Mesenchymal stem cell (in vitro differentiated cells and primary cell): ENCODE results near the gene DQX1.

ENCODE experiments used
- DNase-seq: peaks from one replicate; pipeline ENCODE4 v3.0.0-alpha.2; 2013
- H2AFZ ChIP-seq: one replicate; pipeline ENCODE4 v1.6.1; 2013; ENCODE audit warnings: low read depth, mild to moderate bottlenecking, control low read depth, inconsistent platforms, low read length, moderate library complexity
- H2AK5ac ChIP-seq: 2 replicates; pipeline ENCODE4 v1.6.1; 2013; ENCODE audit warnings: low read length, moderate library complexity, mild to moderate bottlenecking, inconsistent platforms; ENCODE audit not compliant: severe bottlenecking
- H2BK120ac ChIP-seq: one replicate; pipeline ENCODE4 v1.6.1; 2013; ENCODE audit warnings: low read depth, mild to moderate bottlenecking, inconsistent platforms, low read length, moderate library complexity
- H2BK12ac ChIP-seq, 2 experiments: one replicate each; pipeline ENCODE4 v1.6.1; 2013; ENCODE audit warnings: inconsistent platforms in 2 of 2, low read length in 2 of 2, mild to moderate bottlenecking in 2 of 2, moderate library complexity in 2 of 2, control low read depth in 1 of 2
- H2BK15ac ChIP-seq: one replicate; pipeline ENCODE4 v1.6.1; 2013; ENCODE audit warnings: mild to moderate bottlenecking, low read depth, inconsistent platforms; ENCODE audit not compliant: poor library complexity, severe bottlenecking
- H2BK5ac ChIP-seq: 2 replicates; pipeline ENCODE4 v1.6.1; 2013; ENCODE audit warnings: low read depth, mild to moderate bottlenecking, low read length, control low read depth, inconsistent platforms; ENCODE audit not compliant: poor library complexity, severe bottlenecking
- H3K14ac ChIP-seq, 2 experiments: one replicate each; pipeline ENCODE4 v1.6.1; 2013; ENCODE audit warnings: inconsistent platforms in 2 of 2, low read length in 2 of 2, control low read depth in 1 of 2, mild to moderate bottlenecking in 1 of 2, moderate library complexity in 1 of 2
- H3K18ac ChIP-seq, 2 experiments: one replicate each; pipeline ENCODE4 v1.6.1; 2013; ENCODE audit warnings: inconsistent platforms in 2 of 2, low read length in 2 of 2, control low read depth in 1 of 2, low read depth in 1 of 2, mild to moderate bottlenecking in 1 of 2
- H3K23ac ChIP-seq, 2 experiments: one replicate each; pipeline ENCODE4 v1.6.1; 2013; ENCODE audit warnings: inconsistent platforms in 2 of 2, low read length in 2 of 2, mild to moderate bottlenecking in 2 of 2, moderate library complexity in 2 of 2, control low read depth in 1 of 2
- H3K27ac ChIP-seq: 2 replicates; pipeline ENCODE4 v1.5.1; 2013; ENCODE audit warnings: mild to moderate bottlenecking, moderate library complexity, low read length, control low read depth, inconsistent platforms; ENCODE audit not compliant: poor library complexity, severe bottlenecking
- H3K27me3 ChIP-seq, 2 experiments: 2 replicates each; pipeline versions ENCODE4 v1.6.1 to v1.7.0; 2013; ENCODE audit warnings: low read length in 2 of 2, mild to moderate bottlenecking in 2 of 2, moderate library complexity in 2 of 2, control low read depth in 1 of 2, inconsistent platforms in 1 of 2; ENCODE audit not compliant: control insufficient read depth in 1 of 2, insufficient read depth in 1 of 2
- H3K36me3 ChIP-seq, 2 experiments: 2 replicates each; pipeline versions ENCODE4 v1.6.1 to v1.7.0; 2013; ENCODE audit warnings: low read length in 2 of 2, control low read depth in 1 of 2, inconsistent platforms in 1 of 2, low read depth in 1 of 2, mild to moderate bottlenecking in 1 of 2; ENCODE audit not compliant: insufficient read depth in 2 of 2, control insufficient read depth in 1 of 2
- H3K4ac ChIP-seq, 2 experiments: one replicate each; pipeline ENCODE4 v1.6.1; 2013; ENCODE audit warnings: inconsistent platforms in 2 of 2, low read length in 2 of 2, mild to moderate bottlenecking in 2 of 2, moderate library complexity in 2 of 2, control low read depth in 1 of 2, low read depth in 1 of 2
- H3K4me1 ChIP-seq: 2 replicates; pipeline ENCODE4 v1.6.1; 2013; ENCODE audit warnings: low read depth, low read length, control low read depth; ENCODE audit not compliant: control insufficient read depth, insufficient read depth
- H3K4me2 ChIP-seq: 2 replicates; pipeline ENCODE4 v1.6.1; 2013; ENCODE audit warnings: low read length, mild to moderate bottlenecking, inconsistent platforms; ENCODE audit not compliant: poor library complexity, severe bottlenecking
- H3K4me3 ChIP-seq, 2 experiments: 2 replicates each; pipeline versions ENCODE4 v1.5.1 to v1.7.0; 2013; ENCODE audit warnings: low read length in 2 of 2, mild to moderate bottlenecking in 2 of 2, control low read depth in 1 of 2, low read depth in 1 of 2; ENCODE audit not compliant: insufficient read depth in 1 of 2
- H3K79me1 ChIP-seq: replicated peaks from 2 replicates; pipeline ENCODE4 v1.6.1; 2013; ENCODE audit warnings: mild to moderate bottlenecking, control low read depth, low read length, inconsistent platforms; ENCODE audit not compliant: poor library complexity, severe bottlenecking
- H3K9ac ChIP-seq: 2 replicates; pipeline ENCODE4 v1.7.0; 2013; ENCODE audit warnings: mild to moderate bottlenecking, low read length, moderate library complexity
- H3K9me3 ChIP-seq: 2 replicates; pipeline ENCODE4 v1.7.0; 2013; ENCODE audit warnings: mild to moderate bottlenecking, low read length; ENCODE audit not compliant: control insufficient read depth
- H4K8ac ChIP-seq: one replicate; pipeline ENCODE4 v1.6.1; 2013; ENCODE audit warnings: inconsistent platforms, mild to moderate bottlenecking, low read length, moderate library complexity
- H4K91ac ChIP-seq: one replicate; pipeline ENCODE4 v1.6.1; 2013; ENCODE audit warnings: mild to moderate bottlenecking, low read length, inconsistent platforms
- WGBS: methylation state at CpG from one replicate; pipeline ENCODE4 v1.1.7; 2013; ENCODE audit warnings: mixed read lengths; 5-methylcytosine and 5-hydroxymethylcytosine counted together

DQX1 gene

DNA sequence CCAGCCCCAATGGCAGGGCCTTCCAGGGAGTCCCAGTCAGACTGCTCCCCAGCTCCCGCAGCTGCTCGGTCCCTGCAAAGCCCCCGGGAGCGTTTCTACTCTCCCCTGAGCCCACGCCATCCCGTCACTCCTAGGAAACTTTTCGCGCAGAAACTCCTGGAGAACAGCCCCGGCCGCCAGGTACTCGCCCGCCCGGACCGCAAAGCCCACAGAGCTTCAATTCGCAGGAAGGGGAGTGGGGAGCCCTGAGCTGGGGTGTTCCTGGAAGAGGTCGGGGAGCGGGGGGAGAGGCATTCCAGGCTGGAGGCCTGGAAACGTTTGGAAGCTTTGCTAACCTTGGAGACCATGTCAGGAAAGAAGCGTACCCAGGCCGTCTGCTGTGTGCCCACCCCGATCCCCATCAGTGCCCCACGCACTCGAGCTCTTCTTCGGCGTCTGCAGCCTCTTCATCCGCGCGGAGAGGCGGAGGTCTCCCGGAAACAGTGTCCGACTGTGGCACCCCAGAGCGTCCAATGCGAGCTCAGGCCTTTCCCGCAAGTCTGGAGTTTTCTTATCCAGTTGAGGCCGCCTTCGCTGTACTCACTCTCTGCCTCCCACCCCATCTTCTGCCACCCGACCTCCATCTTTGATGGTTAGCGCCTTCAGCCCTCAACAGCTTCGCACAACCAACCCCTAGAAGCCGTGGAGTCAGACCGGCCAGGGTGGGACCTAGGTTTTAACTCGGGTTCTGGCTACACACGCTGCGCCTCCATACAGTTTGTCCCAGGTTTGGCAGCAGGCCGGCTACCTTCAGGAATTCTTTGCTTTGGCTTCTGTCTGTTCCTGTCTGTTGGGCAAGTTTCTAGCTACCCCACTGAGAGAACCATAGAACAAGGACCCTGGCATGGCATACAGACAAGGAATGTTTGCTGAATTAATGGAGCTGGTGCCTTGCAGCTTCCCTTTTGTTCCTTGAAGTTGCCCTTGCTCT is 22.2 kb downstream of the DQX1 start:
- H3K9ac ChIP-seq = peak overlapping the region; percentile 96
- peak overlapping the region; percentile 99 for H2BK120ac ChIP-seq
- peaks cover 58% of the 10 kb centered on the region for H3K4me1 ChIP-seq
- H3K9me3 ChIP-seq = no peaks in the 10 kb centered on the region
- peak overlapping the region; percentile 64 to 90 for H3K4me3 ChIP-seq
- H2BK12ac ChIP-seq = peak overlapping the region; percentile 87 to 91
- peaks cover 16% of the 10 kb centered on the region for H3K79me1 ChIP-seq
- H3K14ac ChIP-seq = peak overlapping the region in 1 of 2 experiments; percentile 84
- peak overlapping the region; percentile 89 to 96 for H3K18ac ChIP-seq
- H4K91ac ChIP-seq = peak overlapping the region; percentile 88
- H2AFZ ChIP-seq = no peak overlapping the region
- WGBS = 42% methylated on average over 45 of the region's 45 CpGs
- H3K4me2 ChIP-seq = peak overlapping the region; percentile 98
- peaks cover 15 to 19% of the 10 kb centered on the region in 2 experiments for H3K36me3 ChIP-seq
- DNase-seq = no peak
- no peak overlapping the region for H2AK5ac ChIP-seq
- peak overlapping the region in 1 of 2 experiments; percentile 41 for H3K23ac ChIP-seq
- no peak overlapping the region for H2BK5ac ChIP-seq
- H4K8ac ChIP-seq = peak overlapping the region; percentile 87
- H3K27me3 ChIP-seq = peaks cover 0 to 33% of the 10 kb centered on the region in 2 experiments
- peak overlapping the region; percentile 90 to 97 for H3K4ac ChIP-seq
- H2BK15ac ChIP-seq = peak overlapping the region; percentile 97
- no peak overlapping the region for H3K27ac ChIP-seq

DNA sequence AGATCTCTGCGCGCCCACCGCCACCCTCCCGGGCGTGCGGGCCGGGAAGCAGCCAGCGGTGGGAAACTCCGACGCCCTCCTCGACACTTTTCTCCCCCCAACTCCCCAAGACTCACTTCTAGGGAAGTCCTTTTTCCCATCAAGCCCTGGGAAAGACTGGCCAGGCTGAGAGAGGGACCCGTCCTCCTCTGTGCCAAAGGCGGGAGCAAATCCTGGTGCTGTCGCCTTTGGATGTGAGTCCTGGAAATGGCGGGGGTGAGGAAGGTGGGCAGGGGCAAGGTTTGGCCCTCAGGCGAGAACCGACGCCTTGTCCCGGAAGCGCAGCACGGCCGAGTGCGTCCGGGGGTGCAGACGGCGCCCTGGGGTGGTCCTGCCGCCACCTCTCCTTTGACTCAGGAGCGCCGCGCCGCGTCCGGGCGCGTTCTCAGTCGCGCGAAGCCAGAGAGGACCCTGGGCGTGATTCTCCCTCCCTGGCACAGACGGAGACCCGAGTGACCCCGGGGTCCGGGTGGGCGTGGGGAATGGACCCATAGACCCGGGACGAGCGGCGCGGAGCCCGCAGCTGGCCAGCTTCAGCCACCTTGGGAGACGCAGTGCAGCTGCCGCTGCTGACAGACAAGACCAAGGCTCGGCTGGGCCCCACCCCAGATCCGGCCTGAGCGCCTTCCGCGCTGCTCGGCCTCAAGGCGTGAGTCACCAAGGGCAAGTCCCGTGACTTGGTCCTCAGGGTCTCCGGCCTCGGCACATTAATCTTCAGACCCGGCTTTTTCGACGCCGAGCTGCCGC is 23.1 kb downstream of the DQX1 start:
- peak overlapping the region; percentile 99 for H2BK120ac ChIP-seq
- H3K9me3 ChIP-seq = no peaks in the 10 kb centered on the region
- H3K4me1 ChIP-seq = peaks cover 63% of the 10 kb centered on the region

DNA sequence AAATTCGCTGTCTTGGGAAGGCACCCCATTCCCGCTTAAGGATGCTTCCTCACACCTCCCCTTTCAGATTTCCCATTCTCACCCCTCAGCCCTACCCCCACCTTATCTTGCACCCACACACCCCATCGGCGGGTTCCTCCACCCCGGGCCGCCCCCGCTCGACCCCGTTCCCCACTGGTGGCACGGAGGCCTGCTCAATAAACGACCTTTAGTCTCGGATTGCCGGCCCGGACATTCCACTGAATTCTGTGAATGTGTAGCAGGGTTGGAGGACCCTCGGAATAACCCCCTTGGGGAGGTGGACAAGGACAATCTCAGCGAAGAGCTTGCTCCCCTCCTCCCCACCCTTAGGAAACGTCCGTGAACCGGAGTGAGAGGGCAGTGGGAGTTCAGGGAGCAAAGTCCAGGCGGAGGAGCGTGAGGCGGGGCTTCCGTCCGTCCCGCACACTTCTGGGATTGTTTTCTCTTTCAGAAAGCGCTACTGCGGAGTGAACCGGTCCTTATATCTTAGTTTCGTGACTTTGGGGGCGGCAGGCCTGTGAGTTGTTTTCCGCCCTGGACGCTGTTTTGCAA is 23.8 kb downstream of the DQX1 start:
- peaks cover 0 to 48% of the 10 kb centered on the region in 2 experiments for H3K27me3 ChIP-seq
- no peak overlapping the region for H2BK12ac ChIP-seq
- H3K23ac ChIP-seq = no peak overlapping the region
- peak overlapping the region; percentile 96 for H2BK120ac ChIP-seq
- peak overlapping the region; percentile 98 for H3K4me2 ChIP-seq
- H2BK15ac ChIP-seq = peak overlapping the region; percentile 31
- peak overlapping the region; percentile 61 for H4K8ac ChIP-seq
- H3K18ac ChIP-seq = peak overlapping the region; percentile 83 to 96
- H3K36me3 ChIP-seq = peaks cover 15 to 19% of the 10 kb centered on the region in 2 experiments
- H3K4ac ChIP-seq = peak overlapping the region; percentile 36 to 57
- peak; percentile 41 for DNase-seq
- peaks cover 14% of the 10 kb centered on the region for H3K79me1 ChIP-seq
- no peak overlapping the region for H2AFZ ChIP-seq
- H4K91ac ChIP-seq = peak overlapping the region; percentile 96
- H2AK5ac ChIP-seq = no peak overlapping the region
- H3K9me3 ChIP-seq = no peaks in the 10 kb centered on the region
- no peak overlapping the region for H2BK5ac ChIP-seq
- H3K27ac ChIP-seq = no peak overlapping the region
- peak overlapping the region; percentile 64 to 90 for H3K4me3 ChIP-seq
- 7% methylated on average over 29 of the region's 32 CpGs for WGBS
- H3K9ac ChIP-seq = peak overlapping the region; percentile 96
- H3K4me1 ChIP-seq = peaks cover 66% of the 10 kb centered on the region
- no peak overlapping the region for H3K14ac ChIP-seq

More for the DNA sequence above, 23.1 kb downstream of the DQX1 start:
- Histone ChIP-seq H4K91ac (peak overlapping the region; percentile 96), H3K14ac (peak overlapping the region in 1 of 2 experiments; percentile 82), H3K27me3 (peaks cover 0 to 42% of the 10 kb centered on the region in 2 experiments), H2BK12ac (peak overlapping the region in 1 of 2 experiments; percentile 46), H3K4me2 (peak overlapping the region; percentile 98), H2AFZ (peak overlapping the region; percentile 67), H3K4me3 (peak overlapping the region; percentile 64 to 90), H3K79me1 (peaks cover 16% of the 10 kb centered on the region), H2BK15ac (peak overlapping the region; percentile 97), H2AK5ac (no peak overlapping the region), H3K23ac (no peak overlapping the region), H3K27ac (no peak overlapping the region), H3K4ac (peak overlapping the region; percentile 90 to 97), H3K36me3 (peaks cover 15 to 19% of the 10 kb centered on the region in 2 experiments), H3K18ac (peak overlapping the region; percentile 89 to 96), H4K8ac (peak overlapping the region; percentile 61), H2BK5ac (peak overlapping the region; percentile 10), H3K9ac (peak overlapping the region; percentile 96)
- peak; percentile 88 for DNase-seq
- WGBS = under 1% methylated on average over 56 of the region's 67 CpGs
